GM18505 (cell line): ENCODE data around the gene PJVK.
"Not testable (repeated sequence)": the region's sequence is repeated elsewhere in the genome, so short reads cannot be mapped to it uniquely, and the experiment has no call there.

ENCODE experiments used
- ATAC-seq: cut with Tn5 transposase; IDR thresholded peaks from one replicate; pipeline ENCODE4 v1.9.1; 2021; ENCODE audit not compliant: unreplicated experiment
- POLR2A ChIP-seq: IDR thresholded peaks from 4 replicates; pipeline ENCODE4 v1.6.1; 2011; ENCODE audit warnings: borderline replicate concordance; ENCODE audit not compliant: insufficient read depth, insufficient read length; ENCODE audit errors: extremely low read depth

PJVK gene

GRCh38 chr2:178455947-178456346, 4.8 kb downstream of the PJVK start:
- ATAC-seq: no peak
- TF ChIP-seq POLR2A: no peak

DNA sequence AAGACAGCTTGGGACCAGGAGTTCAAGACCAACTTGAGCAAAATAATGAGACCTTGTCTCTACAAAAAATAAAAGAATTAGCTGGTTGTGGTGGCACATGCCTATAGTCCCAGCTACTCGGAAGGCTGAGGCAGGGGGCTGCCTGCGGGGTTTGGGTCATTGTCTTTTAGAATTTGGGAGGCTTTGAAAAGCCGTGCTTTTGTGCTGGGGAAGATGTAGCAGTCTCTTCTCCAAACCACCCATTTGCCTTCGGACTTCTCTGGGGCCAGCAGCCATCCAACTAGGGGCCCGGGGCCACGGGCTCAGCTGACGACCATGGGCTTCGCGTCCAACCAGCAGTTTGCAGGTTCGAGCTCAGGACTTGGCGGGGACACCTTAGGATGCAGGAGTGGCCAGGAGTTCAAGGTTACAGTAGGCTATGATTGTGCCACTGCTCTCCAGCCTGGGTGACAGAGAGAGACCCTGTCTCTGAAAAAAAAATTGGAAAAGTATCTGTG, 6.3 kb downstream of the PJVK start:
- TF ChIP-seq POLR2A: no peak
- no peak for ATAC-seq

DNA sequence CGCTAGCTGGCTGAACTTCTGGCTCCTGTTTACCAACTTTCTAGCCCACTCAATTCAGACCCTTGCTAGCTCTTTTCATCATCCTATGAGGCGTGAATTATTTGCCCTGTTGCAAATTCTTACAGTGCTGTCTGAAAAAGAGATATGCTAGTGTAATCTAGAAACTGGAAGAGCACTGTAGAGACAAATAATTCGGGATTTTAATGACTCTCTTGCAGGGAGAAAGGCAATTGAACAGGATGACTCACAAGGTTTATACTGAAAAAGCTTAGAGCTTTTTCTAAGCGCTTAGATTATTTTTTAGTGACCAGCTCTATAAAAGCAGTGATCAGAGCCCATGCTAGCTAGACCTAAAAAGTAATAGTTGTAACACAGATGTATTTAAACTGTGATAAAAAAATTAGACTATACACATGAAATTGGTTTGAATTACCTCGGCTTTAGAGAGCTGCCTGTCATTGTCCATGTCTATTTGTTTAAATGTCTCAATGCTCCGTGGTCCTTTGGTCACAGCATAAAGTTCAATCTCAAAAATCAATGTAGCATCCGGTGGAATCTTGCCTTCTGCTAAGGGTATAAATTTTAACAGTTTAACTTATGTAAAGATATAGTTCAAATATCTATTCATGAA, 18.2 kb downstream of the PJVK start:
- no peak for TF ChIP-seq POLR2A
- ATAC-seq: no peak

GRCh38 chr2:178471313-178471712, 20.1 kb downstream of the PJVK start:
- ATAC-seq: not testable (repeated sequence)

DNA sequence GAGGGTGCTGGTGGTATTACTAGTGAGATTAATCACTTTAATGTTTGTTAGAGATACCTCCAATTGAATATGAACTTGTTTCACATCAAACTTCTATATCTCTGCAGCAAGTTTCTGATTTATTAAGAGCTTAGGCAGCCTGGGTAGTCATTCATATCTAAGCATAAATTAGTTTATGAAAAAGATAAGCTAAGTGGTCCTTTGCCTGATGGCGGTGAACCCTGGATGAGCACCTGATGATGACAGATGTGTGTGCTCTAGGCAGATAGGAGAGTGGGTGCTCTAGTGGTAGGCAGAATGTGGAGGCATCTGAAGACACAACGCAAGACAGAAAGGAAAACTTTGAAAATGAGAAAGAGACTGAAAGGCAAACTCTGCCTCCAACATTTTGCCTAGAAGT, 22.2 kb downstream of the PJVK start:
- ATAC-seq: no peak
- no peak for TF ChIP-seq POLR2A

DNA sequence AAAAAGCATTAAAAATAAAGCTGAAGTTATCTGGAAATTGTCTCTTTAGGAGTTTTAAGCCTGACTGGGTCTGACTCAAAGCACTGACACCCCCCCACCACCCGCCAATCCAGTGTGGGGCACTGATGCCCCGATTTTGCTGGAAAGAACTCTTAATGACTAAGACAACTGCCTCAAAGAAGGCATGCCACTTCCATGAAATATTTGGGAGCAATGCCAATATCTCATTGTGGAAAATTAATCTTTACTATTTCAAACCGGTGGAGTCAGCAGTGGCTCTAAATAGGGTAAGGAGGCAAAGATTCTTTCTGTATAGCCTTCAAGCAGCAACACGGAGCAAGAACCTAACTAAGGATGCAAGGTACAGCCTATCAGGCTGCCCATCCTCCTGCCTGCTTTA, 22.8 kb downstream of the PJVK start:
- ATAC-seq: no peak
- no peak for TF ChIP-seq POLR2A

- ATAC-seq: no peak
- no peak for TF ChIP-seq POLR2A
Measured at GRCh38 chr2:178474560-178474959, 23.4 kb downstream of the PJVK start.

- ATAC-seq: no peak
Measured at GRCh38 chr2:178476477-178476876, 25.3 kb downstream of the PJVK start.

DNA sequence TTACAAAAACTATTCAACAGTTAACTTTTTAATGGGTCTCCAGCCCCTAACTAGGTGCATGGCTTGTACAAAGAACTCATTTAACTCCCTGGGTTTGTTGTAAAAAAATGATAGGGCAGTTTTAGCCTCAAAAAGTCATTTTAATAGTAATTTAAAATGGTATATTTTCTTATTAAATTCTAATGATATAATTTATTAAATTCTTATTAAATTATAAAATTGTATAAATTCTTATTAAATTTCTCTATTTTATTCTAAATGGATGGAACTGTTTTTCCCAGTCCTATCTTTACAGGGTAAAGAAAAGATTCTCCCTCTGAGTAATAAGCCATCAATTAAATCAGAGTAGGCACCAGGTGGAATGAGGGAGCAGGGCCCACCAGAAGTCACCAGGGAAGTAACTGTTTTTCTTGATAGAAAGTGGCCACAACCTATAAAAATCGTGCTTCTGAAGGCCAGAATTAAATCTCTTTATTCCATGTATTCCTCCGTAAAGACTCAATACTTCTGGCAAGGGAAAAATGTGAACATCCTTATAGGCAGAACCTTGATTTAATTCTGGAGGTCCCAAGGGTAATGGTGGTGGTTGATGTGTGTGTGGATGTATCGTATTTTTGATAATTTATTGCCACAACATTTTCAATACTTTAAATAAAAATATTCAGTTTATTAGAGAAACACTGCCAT, 26.4 kb downstream of the PJVK start:
- ATAC-seq: no peak
- no peak for TF ChIP-seq POLR2A

More at GRCh38 chr2:178476477-178476876, 25.3 kb downstream of the PJVK start:
- no peak for TF ChIP-seq POLR2A

- no peak for ATAC-seq
- no peak for TF ChIP-seq POLR2A
Measured at GRCh38 chr2:178478130-178478438, 26.9 kb downstream of the PJVK start.

DNA sequence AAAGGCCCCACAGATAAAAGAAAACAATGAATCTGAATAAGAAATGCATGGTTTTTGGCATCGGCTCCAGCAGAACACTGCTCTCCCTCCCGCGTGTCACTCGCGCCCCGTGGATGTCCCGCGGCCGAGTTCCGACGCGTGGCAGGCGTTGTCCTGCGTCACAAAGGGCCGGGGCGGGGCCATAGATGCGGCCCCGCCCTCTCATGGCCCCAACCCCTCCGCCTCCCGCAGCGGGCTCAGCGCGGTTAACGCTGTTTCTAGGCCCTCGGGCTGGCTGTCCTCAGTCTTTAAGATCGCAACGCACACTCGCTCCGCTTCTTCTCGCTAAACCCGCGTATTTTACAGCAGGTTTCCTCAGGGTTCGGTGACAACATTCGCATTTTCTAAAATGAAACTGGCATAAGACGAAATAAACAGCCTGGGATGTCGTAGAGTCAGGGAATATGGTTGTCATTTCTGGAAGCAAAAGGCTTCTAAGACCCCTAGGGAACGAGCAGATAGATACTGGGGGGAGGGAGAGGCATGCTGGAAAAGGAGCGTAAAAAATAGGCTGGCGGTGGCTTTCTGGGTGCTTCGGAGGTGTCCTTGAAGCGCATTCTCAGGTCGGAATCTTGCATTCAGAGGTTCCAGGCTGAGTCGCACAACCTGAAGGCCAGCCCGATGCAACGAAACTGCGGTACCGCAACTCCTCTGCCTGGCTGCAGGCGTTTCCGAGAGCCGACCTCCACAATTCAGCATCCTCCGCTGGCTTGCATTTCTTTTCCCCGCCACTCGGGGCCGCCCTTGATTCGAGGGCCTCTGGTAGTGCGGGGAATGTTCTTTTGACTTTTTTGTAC, 27.5 kb downstream of the PJVK start, which contains the start of gene FKBP7:
Gene FKBP7, minus strand, starts transcription at position 162 of the 836 bp plus-strand sequence. Its CDS starts 101 bp downstream, at position 61.
- peak; percentile 80 for TF ChIP-seq POLR2A
- ATAC-seq: peak; percentile 54

DNA sequence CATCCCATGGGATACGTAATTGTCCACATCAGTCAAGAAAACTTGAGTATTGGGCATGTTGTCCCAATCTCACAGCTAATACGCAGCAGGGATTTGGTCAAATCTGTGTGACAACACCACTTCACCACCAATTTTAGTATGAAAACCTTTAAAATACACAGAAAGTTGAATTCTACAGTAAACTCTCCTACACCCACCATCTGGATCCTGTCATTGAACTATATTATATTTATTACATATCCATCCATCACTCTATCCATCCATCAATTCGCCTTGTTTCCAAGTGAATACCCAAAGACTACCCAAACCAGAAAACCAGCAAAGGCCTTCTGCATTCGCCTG, 28.1 kb downstream of the PJVK start:
- ATAC-seq: no peak
- TF ChIP-seq POLR2A: no peak

GRCh38 chr2:178479758-178480226, 28.6 kb downstream of the PJVK start:
- ATAC-seq: no peak

More at GRCh38 chr2:178479758-178480226, 28.6 kb downstream of the PJVK start:
- no peak for TF ChIP-seq POLR2A
